Naive B cell (primary cell): ENCODE results near the gene FOXE3. TPM values are rescaled to one million over a fixed set of nuclear protein-coding genes. Genes with fewer than 3 reads are reported as not detected.

Source experiments
- polyA plus RNA-seq, 6 donors: library from polyadenylated mRNA; unstranded; fragments of 300-500 nt; fragmentation: Illumina TruSeq; gene quantifications; one replicate each; pipeline ENCODE4 v1.2.3, GENCODE V29; 2021; ENCODE audit warnings: low read depth in 6 of 6

The FOXE3 gene
- polyA plus RNA-seq, 6 donors from 2014 or later, result not detected

Other genes with a start within 250 kb of the FOXE3 start
- 1 to 10 TPM in 3 of 6 donors, under 1 TPM in 2, not detected in 1; 0.72 to 9.2 (median 2.6) TPM for gene PDZK1IP1, start 226.2 kb upstream of the FOXE3 start, polyA plus RNA-seq
- 1 to 10 TPM in 1 of 6 donors, under 1 TPM in 2, not detected in 3; 0.08 to 1.0 (median 0.36) TPM for gene TAL1, start 184.1 kb upstream of the FOXE3 start, polyA plus RNA-seq
- 1 to 10 TPM in 1 of 6 donors, under 1 TPM in 4, not detected in 1; 0.12 to 1.2 (median 0.85) TPM for gene STIL, start 102.1 kb upstream of the FOXE3 start, polyA plus RNA-seq
- 100 to 1,000 TPM; 124 to 195 (median 140) TPM for gene CMPK1, start 82.5 kb upstream of the FOXE3 start, polyA plus RNA-seq
- under 1 TPM in 5 of 6 donors, not detected in 1; 0.05 to 0.37 (median 0.07) TPM for gene FOXD2, start 21.8 kb downstream of the FOXE3 start, polyA plus RNA-seq